Dedifferentiated amniotic fluid mesenchymal stem cell (primary cell): ENCODE data around the gene GALNT9.

Source experiments
- DNase-seq: peaks from one replicate; pipeline ENCODE4 v3.0.0-alpha.2; 2016; ENCODE audit errors: extremely low spot score

The GALNT9 gene

DNA sequence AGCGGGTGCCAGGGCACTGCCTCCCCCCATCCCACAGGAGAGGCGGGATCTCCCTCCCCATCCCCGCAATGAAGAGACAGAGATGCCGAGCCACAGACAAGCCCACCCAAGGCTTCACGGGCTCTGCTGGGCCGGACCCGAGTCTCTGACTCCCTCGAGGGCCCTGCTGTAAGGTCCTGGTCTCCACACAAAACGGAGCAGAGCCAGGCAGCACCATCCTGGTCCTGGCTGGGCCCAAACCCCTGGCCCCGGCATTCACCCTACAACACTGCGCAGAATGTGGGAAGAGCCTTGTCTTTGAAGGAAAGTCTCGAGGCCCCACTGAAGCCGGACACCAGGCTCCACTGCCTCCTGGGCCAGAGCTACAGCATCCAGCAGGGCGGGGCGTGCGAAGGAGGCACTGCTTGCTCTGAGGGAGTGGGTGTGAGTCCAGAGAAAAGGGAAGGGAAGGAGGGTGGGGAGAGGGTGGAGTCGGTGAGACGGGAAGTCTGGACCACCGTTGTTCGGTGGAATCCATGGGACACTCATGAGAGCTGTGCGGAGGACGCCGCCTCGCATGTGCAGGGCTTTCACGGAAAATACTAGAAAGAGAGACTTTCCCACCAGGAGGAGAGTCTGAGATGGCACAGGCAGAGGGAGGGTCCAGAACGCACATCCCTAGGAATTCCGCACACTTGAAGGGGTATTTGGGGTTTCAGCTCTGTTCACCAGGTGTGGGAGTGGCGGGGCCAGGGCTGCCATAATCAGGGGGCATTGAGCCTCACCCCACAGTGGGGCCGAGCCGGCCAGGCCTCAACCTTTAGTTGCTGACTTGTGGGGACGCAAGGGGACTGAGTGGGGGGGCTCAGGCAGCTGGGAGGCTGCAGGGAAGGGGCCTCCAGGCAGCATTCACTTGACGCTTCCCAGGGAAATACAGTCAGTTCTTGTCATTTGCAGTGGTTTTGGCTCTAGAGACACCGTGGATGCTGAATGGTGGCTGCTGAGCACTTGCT is 36.8 kb downstream of the GALNT9 start:
- DNase-seq = no peak

DNA sequence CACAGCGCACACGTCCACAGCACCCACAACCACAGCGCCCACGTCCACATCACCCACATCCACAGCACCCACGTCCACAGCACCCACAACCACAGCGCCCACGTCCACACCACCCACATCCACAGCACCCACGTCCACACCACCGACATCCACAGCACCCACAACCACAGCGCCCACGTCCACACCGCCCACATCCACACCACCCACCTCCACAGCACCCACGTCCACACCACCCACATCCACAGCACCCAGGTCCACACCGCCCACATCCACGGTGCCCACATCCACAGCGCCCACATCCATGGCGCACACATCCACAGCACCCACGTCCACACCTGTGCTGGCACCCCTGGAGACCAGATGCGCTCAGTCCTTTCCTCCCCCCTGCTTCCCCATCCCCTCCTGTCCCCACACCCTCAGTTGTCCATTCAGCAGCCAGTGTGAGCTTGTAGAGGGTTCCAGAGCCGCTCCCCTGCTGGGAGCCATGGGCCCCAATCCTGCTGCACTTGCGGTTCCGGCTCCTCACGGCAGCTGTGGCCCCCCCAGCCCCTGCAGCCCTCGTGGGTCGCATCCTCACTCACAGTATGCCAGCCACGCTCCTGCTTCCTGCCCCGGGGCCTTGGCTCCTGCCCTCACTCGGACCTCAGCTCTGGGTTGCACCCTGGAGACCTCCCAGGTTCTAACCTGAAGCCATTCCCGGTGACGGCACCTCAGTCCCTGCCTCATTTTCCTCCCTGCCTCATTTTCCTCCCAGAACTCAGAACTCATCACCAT is 37.8 kb downstream of the GALNT9 start:
- DNase-seq = no peak

DNA sequence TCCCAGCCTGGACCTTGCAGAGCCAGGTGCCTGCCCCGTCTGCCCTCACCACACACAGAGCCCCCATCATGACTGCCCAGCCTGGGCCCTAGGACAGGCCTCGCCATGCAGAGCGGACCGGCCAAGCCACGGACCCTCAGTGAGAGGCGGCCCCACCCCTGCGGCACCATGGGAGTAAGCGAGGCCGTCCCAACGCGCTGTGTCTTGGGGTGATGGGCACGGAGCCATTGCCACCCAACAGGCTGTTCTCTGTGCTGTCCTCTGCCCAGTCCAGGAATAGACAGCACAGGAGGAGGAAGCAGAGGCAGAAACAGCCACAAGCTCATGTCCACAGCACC is 39.2 kb downstream of the GALNT9 start:
- DNase-seq = no peak

DNA sequence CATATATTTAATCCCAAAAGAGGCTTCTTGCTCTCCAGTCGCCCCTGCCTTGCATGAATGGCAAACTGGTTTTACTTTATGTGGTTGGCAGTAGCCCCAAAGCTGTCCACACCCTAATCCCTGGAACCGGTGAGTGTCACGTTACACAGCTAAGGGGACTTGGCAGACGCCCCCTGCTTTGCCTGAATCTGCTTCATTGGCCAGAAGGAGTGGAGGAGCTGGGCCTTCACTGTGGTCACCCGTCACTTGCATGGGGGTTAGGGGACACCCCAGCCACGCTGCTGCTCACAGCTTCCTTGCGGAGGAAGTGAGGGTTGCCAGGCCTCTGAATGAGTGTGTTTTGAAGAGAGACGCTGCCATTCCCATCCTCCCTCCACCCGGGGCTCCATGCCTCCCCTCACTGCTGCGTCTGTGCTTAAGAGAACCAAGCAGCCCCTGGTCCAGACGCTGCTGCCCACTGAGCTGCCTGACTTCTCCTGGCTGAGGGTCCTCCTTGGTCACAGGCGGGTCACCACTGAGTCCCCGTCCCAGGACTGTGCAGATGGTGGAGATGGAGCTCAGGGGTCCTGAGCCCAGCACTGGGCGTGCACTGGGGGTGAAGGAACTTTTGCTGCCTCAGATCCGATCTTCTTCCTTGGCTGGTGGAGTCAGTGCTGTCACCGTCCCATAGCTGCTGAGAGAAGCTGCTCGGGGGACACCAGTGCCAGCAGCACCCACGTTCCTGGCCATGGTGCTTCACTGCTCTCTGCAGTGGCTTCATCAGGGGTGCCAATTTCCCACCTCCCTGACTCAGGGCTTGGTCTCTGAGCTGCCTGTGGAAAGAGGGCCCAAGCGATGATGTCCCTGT is 39.8 kb downstream of the GALNT9 start:
- DNase-seq = no peak

DNA sequence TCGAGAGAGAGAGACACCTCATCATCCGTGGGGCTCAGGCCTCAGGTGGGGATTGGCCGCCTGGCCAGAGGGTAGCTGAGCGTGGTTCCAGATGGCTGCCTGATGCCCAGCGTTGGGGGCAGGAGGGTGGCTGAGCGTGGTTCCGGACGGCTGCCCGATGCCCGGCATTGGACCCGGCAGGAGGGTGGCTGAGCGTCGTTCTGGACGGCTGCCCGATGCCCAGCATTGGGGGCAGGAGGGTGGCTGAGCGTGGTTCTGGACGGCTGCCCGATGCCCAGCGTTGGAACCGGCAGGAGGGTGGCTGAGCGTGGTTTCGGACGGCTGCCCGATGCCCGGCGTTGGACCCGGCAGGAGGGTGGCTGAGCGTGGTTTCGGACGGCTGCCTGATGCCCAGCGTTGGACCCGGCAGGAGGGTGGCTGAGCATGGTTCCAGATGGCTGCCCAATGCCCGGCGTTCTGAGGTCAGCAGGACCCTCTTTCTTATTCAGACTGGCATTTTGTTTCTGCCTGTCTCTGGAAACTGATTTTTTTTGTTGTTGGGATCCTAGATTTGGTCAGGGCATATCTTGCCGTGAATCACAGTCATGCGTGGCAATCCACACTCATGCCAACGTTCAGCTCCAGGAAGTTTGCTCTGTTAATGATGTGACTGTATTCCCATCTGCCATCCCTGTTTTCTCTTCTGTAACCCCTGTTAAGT is 40.7 kb downstream of the GALNT9 start:
- DNase-seq = no peak

DNA sequence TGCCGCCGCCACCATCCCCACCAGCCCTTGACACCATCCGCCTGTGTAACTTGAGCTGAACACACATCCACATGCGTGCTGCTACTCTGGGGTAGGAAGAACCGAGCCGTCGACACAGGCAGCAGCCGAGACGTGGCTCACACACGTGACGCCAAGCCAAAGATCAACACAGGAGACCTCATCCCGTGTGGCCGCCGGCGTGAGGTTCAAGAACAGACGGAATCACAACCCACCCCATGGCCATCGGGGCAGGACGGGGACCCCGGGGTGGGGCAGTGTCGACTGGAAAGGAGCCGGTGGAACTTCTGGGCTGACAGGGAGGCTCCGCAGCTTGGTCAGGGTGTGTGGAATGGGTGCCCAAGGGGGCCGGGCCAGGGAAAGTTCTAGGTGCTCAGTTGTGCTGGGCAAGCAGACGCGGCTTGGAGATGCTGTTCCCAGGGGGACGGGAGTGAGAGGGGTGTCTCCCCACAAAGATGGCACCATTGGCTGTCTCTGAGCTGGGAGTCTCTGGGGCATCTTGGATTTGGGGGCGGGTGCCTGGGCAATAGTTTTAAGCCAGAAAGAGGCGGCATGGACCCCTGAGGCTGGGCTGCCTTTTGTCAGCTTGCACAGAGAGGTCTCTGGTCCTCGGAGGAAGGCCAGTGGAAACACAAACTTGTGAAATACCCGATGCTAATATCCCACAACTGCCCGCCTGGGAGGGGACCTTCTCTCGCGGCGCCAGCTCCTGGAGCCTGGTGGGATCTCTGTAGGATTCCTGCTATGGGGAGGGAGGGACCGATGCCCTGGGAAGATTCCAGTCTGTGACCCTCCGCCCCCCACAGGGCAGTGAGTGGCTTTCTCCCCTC is 41.8 kb downstream of the GALNT9 start:
- no peak for DNase-seq

DNA sequence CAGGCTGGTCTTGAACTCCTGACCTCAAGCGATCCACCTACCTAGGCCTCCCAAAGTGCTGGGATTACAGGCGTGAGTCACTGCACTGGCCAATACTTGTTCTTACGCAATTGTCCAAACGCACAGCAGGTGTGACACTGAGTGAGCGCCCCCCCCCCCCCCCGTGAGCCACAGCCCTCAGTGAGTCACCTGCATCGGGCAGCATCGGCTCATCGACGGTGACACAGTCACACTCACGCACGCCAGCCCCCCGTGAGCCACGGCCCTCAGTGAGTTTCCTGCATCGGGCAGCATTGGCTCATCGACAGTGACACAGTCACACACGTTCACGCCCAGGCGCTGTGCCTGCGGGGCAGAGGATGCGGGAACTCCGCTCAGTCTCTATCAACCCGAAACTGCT is 42.5 kb downstream of the GALNT9 start:
- DNase-seq = no peak

DNA sequence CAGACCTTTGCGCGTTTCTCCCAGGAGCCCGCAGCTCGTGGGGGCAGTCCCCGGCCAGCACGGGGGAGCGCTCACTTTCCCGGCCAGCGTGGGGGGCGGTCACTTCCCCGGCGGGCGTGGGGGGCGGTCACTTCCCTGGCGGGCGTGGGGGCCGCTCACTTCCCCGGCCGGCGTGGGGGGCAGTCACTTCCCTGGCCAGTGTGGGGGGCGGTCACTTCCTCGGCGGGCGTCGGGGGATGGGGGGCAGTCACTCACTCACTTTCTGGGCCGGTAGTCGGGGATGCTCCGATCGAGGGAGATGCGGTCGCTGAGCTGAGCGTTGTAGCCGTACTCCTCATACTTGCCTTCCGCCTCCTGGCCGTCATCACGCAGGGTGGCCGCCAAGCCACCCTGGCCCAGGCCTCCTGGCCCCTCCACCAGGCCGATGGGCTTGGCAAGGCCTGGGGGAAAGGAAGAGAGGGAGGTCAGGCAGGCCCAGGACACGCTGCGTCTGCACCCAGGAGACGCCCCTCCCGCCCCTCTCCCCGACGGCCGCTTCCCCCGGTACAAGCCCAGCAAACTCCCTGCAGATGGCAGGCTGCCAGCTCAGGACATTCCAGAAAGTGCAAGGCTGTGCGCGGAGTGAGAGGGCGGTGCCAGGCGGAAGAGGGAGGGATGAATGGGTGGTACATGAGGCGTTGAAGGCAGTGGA is 43.3 kb downstream of the GALNT9 start:
- peak; percentile 42 for DNase-seq

DNA sequence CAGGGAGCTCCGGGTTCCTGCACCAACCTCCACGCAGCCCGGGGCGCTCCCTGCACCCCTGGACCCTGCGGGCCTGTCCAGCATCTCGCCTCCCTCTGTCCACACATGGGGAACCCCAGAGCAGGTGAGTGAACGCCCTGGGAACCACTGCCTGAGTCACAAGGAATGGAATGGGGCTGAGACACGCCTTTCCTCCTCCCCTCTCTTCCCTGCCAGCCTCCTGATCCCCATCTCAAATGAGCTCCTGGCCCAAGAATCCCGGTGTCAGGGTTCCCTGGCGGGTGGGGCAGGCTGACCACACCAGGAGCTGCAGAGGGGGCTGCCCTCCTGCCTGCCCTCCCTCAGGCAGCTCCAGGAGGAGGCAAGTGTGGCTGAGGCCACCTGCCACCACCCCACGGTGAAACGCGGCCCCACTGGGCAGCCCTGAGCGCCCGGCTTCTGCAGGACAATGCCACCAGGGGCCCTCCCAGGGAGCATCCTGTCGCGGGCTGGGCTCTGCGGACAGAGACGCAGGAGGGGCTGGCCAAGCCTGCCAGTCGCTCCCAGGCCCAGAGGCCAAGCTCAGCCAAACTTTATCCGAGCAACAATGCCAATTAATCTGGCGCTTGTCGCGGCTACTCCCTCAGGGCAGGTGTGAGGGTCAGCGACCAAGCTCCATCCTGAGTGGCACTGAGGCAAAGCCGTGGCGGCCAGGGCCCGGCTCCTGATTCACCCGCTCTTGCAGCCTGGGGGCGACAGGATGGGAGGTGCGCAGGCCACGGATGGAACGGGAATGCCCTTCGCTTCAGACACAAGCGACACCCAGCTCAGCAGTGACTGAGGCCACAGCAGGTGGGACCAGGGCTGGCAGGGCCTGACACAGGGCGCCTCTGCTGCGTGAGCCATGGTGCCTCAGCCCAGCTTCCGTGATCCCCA is 44.3 kb downstream of the GALNT9 start:
- no peak for DNase-seq

DNA sequence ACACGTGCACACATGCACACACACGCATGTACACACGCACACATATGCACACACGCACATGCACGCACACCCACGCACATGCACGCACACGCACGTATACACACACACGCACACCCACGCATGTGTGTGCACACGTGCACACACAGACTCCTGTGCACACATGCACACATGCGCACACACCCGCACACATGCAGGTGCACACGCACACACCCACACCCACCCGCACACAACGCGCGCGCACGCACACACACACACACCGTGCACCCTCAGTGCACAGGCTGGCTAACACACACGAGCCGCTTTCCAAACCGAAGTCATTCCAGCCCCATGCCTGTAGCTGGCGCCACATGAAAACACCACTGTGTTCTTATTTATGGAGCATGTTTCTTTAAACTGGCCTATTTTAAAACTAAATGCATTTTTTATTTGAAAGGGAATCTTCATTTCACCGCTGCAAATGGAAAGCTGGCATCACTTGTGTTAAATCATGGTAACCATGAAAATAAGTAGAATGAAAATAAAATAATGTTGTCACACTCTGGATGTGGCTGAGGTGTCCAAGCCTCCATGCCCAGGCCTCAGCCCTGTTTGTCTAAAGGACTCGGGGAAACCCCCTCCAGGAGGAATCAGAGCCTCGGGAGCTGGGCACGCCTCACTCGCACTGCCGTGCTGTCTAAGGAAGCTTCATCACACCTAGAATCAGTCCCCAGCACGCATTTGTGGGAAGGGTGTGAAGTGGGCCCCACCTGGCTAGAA is 45.1 kb downstream of the GALNT9 start:
- DNase-seq = no peak

DNA sequence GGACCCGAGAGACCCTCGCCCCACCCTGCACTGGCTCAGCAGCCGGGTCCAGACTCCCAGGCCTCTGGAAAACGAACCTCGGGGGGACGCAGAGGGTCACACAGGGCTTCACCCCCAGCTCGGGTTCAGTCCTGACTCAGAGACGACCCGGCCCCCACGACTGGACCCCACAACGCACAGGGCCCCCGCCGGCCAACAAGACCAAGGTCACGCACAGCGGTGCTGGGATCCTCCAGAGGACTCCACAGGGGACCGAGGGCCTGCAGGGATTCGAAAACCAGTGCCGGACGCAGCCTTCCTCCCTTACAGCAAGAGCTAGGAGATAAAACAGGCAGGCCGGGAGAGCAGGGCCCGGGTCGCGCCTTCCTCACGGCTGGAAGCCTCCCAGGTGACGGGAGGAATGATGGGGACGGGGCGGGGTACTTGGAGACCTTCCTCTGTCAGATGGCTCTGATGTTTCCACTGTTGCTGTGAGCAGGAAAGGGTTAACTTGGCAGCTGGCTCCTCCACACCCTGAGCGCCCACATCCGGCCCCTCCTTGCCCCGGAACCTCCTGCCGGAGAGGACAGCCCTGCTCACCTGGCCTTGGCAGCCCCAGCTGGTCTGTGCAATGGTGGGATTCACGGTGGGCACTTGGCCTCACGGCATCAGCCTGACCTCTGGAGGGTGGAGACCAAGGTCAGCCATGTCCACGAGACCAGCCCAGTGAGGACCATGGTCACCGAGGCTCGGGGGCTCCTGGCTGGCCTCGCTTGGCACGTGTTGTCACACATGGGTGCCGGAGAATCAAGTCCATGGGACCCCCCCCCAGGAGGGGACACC is 46.2 kb downstream of the GALNT9 start:
- DNase-seq = no peak

DNA sequence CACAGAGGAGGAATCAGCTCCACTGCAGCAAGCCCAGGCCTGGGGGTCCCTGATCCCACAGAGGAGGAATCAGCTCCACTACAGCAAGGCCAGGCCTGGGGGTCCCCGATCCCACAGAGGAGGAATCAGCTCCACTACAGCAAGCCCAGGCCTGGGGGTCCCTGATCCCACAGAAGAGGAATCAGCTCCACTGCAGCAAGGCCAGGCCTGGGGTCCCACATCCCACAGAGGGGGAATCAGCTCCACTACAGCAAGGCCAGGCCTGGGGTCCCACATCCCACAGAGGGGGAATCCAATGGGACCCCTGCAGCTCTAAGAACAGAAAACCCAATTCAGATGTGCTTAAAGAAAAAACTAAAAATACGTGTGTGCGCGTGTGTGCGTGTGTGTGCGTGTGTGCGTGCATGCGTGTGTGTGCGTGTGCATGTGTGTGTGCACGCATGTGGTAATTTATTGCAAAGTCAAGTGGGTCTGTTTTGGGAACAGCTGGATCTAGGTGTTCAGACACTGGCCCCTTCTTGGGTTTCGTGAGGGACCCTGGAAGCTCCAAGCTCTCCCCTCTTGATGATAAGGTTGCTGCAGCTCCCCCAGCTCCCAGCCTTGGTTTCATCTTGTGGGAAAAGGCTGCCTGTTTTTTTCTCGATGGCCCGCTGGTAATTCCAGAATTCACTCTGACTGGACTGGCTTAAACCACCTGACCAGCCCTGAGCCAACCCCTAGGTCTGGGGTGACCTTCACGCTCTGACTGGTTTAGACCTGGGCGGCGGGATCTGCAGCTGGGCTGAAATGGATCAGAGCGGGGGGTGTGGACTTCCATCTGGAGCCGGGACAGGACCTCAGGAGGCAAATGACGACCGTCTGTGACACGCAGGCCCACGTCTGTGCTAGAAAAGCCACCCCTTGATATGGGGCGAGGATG is 47.1 kb downstream of the GALNT9 start:
- no peak for DNase-seq

DNA sequence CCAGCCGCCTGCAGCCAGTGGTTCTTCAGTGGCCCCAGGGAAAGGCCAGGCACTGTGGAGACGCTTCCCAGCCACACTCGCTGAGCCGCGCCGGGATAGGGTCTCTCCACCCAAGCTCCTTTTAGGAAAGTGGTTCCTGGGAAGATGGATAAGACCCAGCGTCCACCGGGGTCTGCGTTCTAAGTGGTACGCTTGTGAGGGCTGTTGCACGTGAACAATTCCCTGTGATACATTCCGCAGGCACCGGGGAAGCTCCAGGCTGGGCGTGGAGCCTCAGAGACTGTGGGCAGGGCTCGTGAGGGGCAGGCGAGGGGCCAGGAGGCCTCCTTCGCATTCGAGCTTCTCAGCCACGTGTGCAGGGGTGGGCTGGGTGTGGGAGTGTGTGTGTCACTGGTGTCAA is 48.4 kb downstream of the GALNT9 start:
- DNase-seq = no peak

DNA sequence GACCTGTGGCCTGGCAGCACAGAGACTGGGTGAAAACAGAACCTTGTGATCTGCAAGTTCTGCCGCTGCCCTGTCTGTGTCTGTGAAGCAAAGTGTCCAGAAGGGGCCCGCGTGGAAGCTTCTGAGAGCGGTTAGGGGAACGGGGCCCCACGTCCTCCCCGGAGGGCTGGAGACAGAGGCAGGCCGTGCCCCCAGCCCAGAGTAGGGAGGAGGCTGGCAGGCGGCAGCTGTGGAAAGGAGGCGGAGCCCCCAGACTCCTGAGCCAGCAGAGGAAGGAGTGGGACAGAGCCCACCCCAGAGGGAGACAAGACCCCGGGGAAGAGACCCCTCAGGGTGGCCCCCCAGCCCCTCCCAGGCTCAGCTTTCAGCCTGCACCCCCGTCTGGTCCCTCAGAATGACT is 49.0 kb downstream of the GALNT9 start:
- DNase-seq = no peak

DNA sequence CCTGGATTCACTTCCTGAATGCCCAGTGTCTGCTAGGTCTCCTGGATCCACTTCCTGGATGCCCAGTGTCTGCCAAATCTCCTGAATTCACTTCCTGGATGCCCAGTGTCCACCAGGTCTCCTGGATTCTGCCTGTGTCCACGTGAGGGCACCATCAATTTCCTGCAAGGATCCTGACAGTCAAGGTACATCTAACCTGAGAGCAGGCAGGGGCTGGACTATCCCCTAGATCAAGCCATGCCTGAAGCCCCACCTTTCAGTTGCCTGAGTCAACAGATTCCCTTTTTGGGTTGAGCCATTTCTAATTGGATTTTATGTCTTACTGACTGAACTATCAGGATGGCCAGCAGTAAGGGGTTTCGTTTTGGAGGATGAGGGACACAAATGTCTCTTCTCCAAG is 49.5 kb downstream of the GALNT9 start:
- DNase-seq = no peak
